Neuronal stem cell (in vitro differentiated cells): ENCODE data around the gene NIP7.

Experiments used
- DNase-seq: peaks from one replicate; pipeline ENCODE4 v3.0.0-alpha.2; 2013; ENCODE audit warnings: low spot score
- H2AFZ ChIP-seq: one replicate; pipeline ENCODE4 v1.6.1; 2013; ENCODE audit warnings: mild to moderate bottlenecking, low read length, inconsistent platforms
- H2AK5ac ChIP-seq: 2 replicates; pipeline ENCODE4 v1.6.1; 2013; ENCODE audit warnings: low read depth, mild to moderate bottlenecking, inconsistent platforms, low read length, moderate library complexity, mixed read lengths
- H2BK120ac ChIP-seq: 2 replicates; pipeline ENCODE4 v1.6.1; 2013; ENCODE audit warnings: low read depth, mild to moderate bottlenecking, inconsistent platforms, low read length, moderate library complexity, mixed read lengths
- H2BK12ac ChIP-seq: one replicate; pipeline ENCODE4 v1.6.1; 2013; ENCODE audit warnings: low read length, inconsistent platforms
- H2BK15ac ChIP-seq: 2 replicates; pipeline ENCODE4 v1.6.1; 2013; ENCODE audit warnings: mild to moderate bottlenecking, low read length, inconsistent platforms, mixed read lengths
- H2BK5ac ChIP-seq: one replicate; pipeline ENCODE4 v1.6.1; 2013; ENCODE audit warnings: inconsistent platforms, mild to moderate bottlenecking, low read length, moderate library complexity
- H3K14ac ChIP-seq: one replicate; pipeline ENCODE4 v1.6.1; 2013; ENCODE audit warnings: low read length, inconsistent platforms
- H3K18ac ChIP-seq: 2 replicates; pipeline ENCODE4 v1.6.1; 2013; ENCODE audit warnings: low read length, inconsistent platforms
- H3K23ac ChIP-seq: 2 replicates; pipeline ENCODE4 v1.6.1; 2013; ENCODE audit warnings: low read depth, mild to moderate bottlenecking, mixed read lengths, low read length, inconsistent platforms; ENCODE audit not compliant: poor library complexity
- H3K27ac ChIP-seq: replicated peaks from 3 replicates; pipeline ENCODE4 v1.5.1; 2013; ENCODE audit warnings: low read length, inconsistent platforms
- H3K27me3 ChIP-seq, 3 experiments: 2 replicates each; pipeline ENCODE4 v1.6.1; 2013; ENCODE audit warnings: low read length in 3 of 3, mild to moderate bottlenecking in 2 of 3, inconsistent platforms in 1 of 3, low read depth in 1 of 3, mixed read lengths in 1 of 3, moderate library complexity in 1 of 3; ENCODE audit not compliant: control insufficient read depth in 3 of 3, insufficient read depth in 3 of 3
- H3K36me3 ChIP-seq, 2 donors: replicated peaks in 1 of 2; 2 replicates each; pipeline ENCODE4 v1.6.1; 2013; ENCODE audit warnings: low read length in 2 of 2; ENCODE audit not compliant: control insufficient read depth in 2 of 2, insufficient read depth in 2 of 2
- H3K4ac ChIP-seq: 2 replicates; pipeline ENCODE4 v1.6.1; 2013; ENCODE audit warnings: inconsistent platforms, mild to moderate bottlenecking, low read length, moderate library complexity
- H3K4me1 ChIP-seq, 2 donors: 1 replicate in 1 of 2; 2 replicates in 1 of 2; pipeline ENCODE4 v1.6.1; 2013; ENCODE audit warnings: low read length in 2 of 2, low read depth in 1 of 2; ENCODE audit not compliant: control insufficient read depth in 2 of 2, insufficient read depth in 1 of 2
- H3K4me2 ChIP-seq: one replicate; pipeline ENCODE4 v1.6.1; 2013; ENCODE audit warnings: mild to moderate bottlenecking, low read length, inconsistent platforms; ENCODE audit not compliant: insufficient read depth, poor library complexity, severe bottlenecking
- H3K4me3 ChIP-seq, 2 donors: 2 replicates each; pipeline ENCODE4 v1.5.1; 2013; ENCODE audit warnings: low read length in 2 of 2, mild to moderate bottlenecking in 2 of 2, inconsistent platforms in 1 of 2, moderate library complexity in 1 of 2
- H3K79me1 ChIP-seq: one replicate; pipeline ENCODE4 v1.6.1; 2013; ENCODE audit warnings: low read depth, mild to moderate bottlenecking, inconsistent platforms, low read length, moderate library complexity
- H3K9ac ChIP-seq: one replicate; pipeline ENCODE4 v1.6.1; 2013; ENCODE audit warnings: mild to moderate bottlenecking, low read depth, low read length, inconsistent platforms; ENCODE audit not compliant: poor library complexity
- H3K9me3 ChIP-seq, 2 donors: replicated peaks in 1 of 2; 2 replicates each; pipeline versions ENCODE3 to v1.6.1; 2013; ENCODE audit warnings: low read length in 2 of 2, mild to moderate bottlenecking in 2 of 2, inconsistent platforms in 1 of 2, low read depth in 1 of 2, mixed read lengths in 1 of 2, moderate library complexity in 1 of 2; ENCODE audit not compliant: control insufficient read depth in 2 of 2, insufficient read depth in 1 of 2
- H4K8ac ChIP-seq: one replicate; pipeline ENCODE4 v1.6.1; 2013; ENCODE audit warnings: low read depth, mild to moderate bottlenecking, inconsistent platforms, low read length, moderate library complexity
- H4K91ac ChIP-seq: one replicate; pipeline ENCODE4 v1.6.1; 2013; ENCODE audit warnings: low read length, low read depth, mild to moderate bottlenecking, inconsistent platforms; ENCODE audit not compliant: poor library complexity
- WGBS, 2 donors: extraction: QIAGEN DNeasy Blood & Tissue Kit; methylation state at CpG; one replicate each; pipeline ENCODE4 v1.1.7; 2013; ENCODE audit warnings: missing lambda C conversion rate in 2 of 2, mixed read lengths in 1 of 2; ENCODE audit not compliant: insufficient read length in 2 of 2, insufficient replicate concordance in 1 of 2; ENCODE audit errors: extremely low coverage in 2 of 2; 5-methylcytosine and 5-hydroxymethylcytosine counted together

NIP7 gene

GRCh38 chr16:69320740-69321073 is 18.9 kb upstream of the NIP7 start:
- peaks cover 76 to 96% of the 10 kb centered on the region in 2 donors for H3K36me3 ChIP-seq
- WGBS, 2 donors = no CpG with 5 or more reads among the region's 13 CpGs

GRCh38 chr16:69321080-69321479 is 18.5 kb upstream of the NIP7 start:
- no peaks in the 10 kb centered on the region for H3K4me1 ChIP-seq

More at GRCh38 chr16:69320740-69321073, 18.9 kb upstream of the NIP7 start:
- no peak overlapping the region for H2AK5ac ChIP-seq
- no peak overlapping the region for H2BK12ac ChIP-seq
- H3K27ac ChIP-seq = no peak overlapping the region
- H3K27me3 ChIP-seq = no peaks in the 10 kb centered on the region
- H3K4me3 ChIP-seq = no peak overlapping the region
- H3K4me2 ChIP-seq = no peak overlapping the region
- no peak overlapping the region for H3K4ac ChIP-seq
- H2BK120ac ChIP-seq = no peak overlapping the region
- no peak overlapping the region for H3K23ac ChIP-seq
- no peak overlapping the region for H3K18ac ChIP-seq
- H4K91ac ChIP-seq = no peak overlapping the region
- H4K8ac ChIP-seq = no peak overlapping the region
- no peak overlapping the region for H2BK5ac ChIP-seq
- no peak overlapping the region for H3K9ac ChIP-seq
- peaks cover 0 to 2% of the 10 kb centered on the region in 2 donors for H3K9me3 ChIP-seq
- H2BK15ac ChIP-seq = no peak overlapping the region
- peaks cover 21% of the 10 kb centered on the region for H3K79me1 ChIP-seq
- H3K14ac ChIP-seq = no peak overlapping the region
- no peak overlapping the region for H2AFZ ChIP-seq
- no peak for DNase-seq
- no peaks in the 10 kb centered on the region for H3K4me1 ChIP-seq

GRCh38 chr16:69322343-69322742 is 17.2 kb upstream of the NIP7 start:
- Histone ChIP-seq H2BK5ac (no peak overlapping the region), H2BK15ac (no peak overlapping the region), H3K4me2 (no peak overlapping the region), H3K27me3 (no peaks in the 10 kb centered on the region), H3K18ac (no peak overlapping the region), H4K91ac (no peak overlapping the region), H3K4me3 (no peak overlapping the region), H2BK12ac (no peak overlapping the region), H3K4ac (no peak overlapping the region), H3K4me1 (no peaks in the 10 kb centered on the region), H2AFZ (no peak overlapping the region), H3K23ac (no peak overlapping the region), H3K9me3 (peaks cover 0 to 2% of the 10 kb centered on the region in 2 donors), H3K9ac (no peak overlapping the region), H3K79me1 (peaks cover 15% of the 10 kb centered on the region), H2BK120ac (no peak overlapping the region), H3K27ac (no peak overlapping the region), H2AK5ac (no peak overlapping the region), H4K8ac (peak overlapping the region; percentile 57), H3K36me3 (peaks cover 75 to 96% of the 10 kb centered on the region in 2 donors), H3K14ac (no peak overlapping the region)
- DNase-seq = no peak
- no CpG with 5 or more reads among the region's 7 CpGs for WGBS, 2 donors

More at GRCh38 chr16:69321080-69321479, 18.5 kb upstream of the NIP7 start:
- no peak overlapping the region for H3K9ac ChIP-seq
- no peak overlapping the region for H3K23ac ChIP-seq
- H3K4me3 ChIP-seq = no peak overlapping the region
- peaks cover 0 to 2% of the 10 kb centered on the region in 2 donors for H3K9me3 ChIP-seq
- no CpG with 5 or more reads among the region's 22 CpGs for WGBS, 2 donors
- peaks cover 76 to 96% of the 10 kb centered on the region in 2 donors for H3K36me3 ChIP-seq
- no peak overlapping the region for H2BK15ac ChIP-seq
- no peak overlapping the region for H3K4ac ChIP-seq
- no peaks in the 10 kb centered on the region for H3K27me3 ChIP-seq
- H3K14ac ChIP-seq = no peak overlapping the region
- H2AFZ ChIP-seq = no peak overlapping the region
- H3K4me2 ChIP-seq = no peak overlapping the region
- H3K79me1 ChIP-seq = peaks cover 21% of the 10 kb centered on the region
- no peak overlapping the region for H4K8ac ChIP-seq
- H2BK5ac ChIP-seq = no peak overlapping the region
- H4K91ac ChIP-seq = no peak overlapping the region
- H2BK120ac ChIP-seq = no peak overlapping the region
- no peak overlapping the region for H2AK5ac ChIP-seq
- no peak overlapping the region for H2BK12ac ChIP-seq
- H3K18ac ChIP-seq = no peak overlapping the region
- no peak overlapping the region for H3K27ac ChIP-seq
- no peak for DNase-seq

- no peaks in the 10 kb centered on the region for H3K27me3 ChIP-seq
- peak overlapping the region; percentile 26 for H4K8ac ChIP-seq
- no CpG with 5 or more reads among the region's 14 CpGs for WGBS, 2 donors
- H3K4me1 ChIP-seq = peaks cover 2 to 3% of the 10 kb centered on the region in 2 donors
- H2BK120ac ChIP-seq = no peak overlapping the region
- peaks cover 17% of the 10 kb centered on the region for H3K79me1 ChIP-seq
- DNase-seq = no peak
- no peak overlapping the region for H3K9ac ChIP-seq
- H2AFZ ChIP-seq = no peak overlapping the region
- no peak overlapping the region for H3K4ac ChIP-seq
- H2AK5ac ChIP-seq = no peak overlapping the region
- no peak overlapping the region for H3K27ac ChIP-seq
- no peak overlapping the region for H3K14ac ChIP-seq
- H2BK5ac ChIP-seq = no peak overlapping the region
- H2BK15ac ChIP-seq = no peak overlapping the region
- peaks cover 76 to 98% of the 10 kb centered on the region in 2 donors for H3K36me3 ChIP-seq
- no peak overlapping the region for H4K91ac ChIP-seq
- no peak overlapping the region for H3K18ac ChIP-seq
- no peak overlapping the region for H3K4me2 ChIP-seq
- H3K23ac ChIP-seq = no peak overlapping the region
- no peak overlapping the region for H2BK12ac ChIP-seq
- peaks cover 0 to 2% of the 10 kb centered on the region in 2 donors for H3K9me3 ChIP-seq
- peak overlapping the region in 1 of 2 donors; percentile 47 for H3K4me3 ChIP-seq
Measured at GRCh38 chr16:69323415-69323814, 16.2 kb upstream of the NIP7 start.
